ENCODE results near the gene AMBP.

The AMBP gene

GRCh38 chr9:114025760-114026159 is 52.3 kb downstream of the AMBP start:
- Histone ChIP-seq H3K4me3 (ENCODE audit: low read length) (no peak overlapping the region), H3K36me3 (ENCODE audit: control insufficient read depth, insufficient read depth, low read length) (no peaks in the 10 kb centered on the region), H3K27me3 (ENCODE audit: control insufficient read depth, insufficient read depth, low read length) (no peaks in the 10 kb centered on the region)

GRCh38 chr9:114025196-114025753 is 52.8 kb downstream of the AMBP start:
- no peak overlapping the region for H3K27ac ChIP-seq (ENCODE audit: low read depth, low read length)
- no peak overlapping the region for H3K4me3 ChIP-seq (ENCODE audit: low read length)
- H3K27me3 ChIP-seq (ENCODE audit: control insufficient read depth, insufficient read depth, low read length), result no peaks in the 10 kb centered on the region
- no peaks in the 10 kb centered on the region for H3K4me1 ChIP-seq (ENCODE audit: control insufficient read depth, insufficient read depth, low read length)
- H3K36me3 ChIP-seq (ENCODE audit: control insufficient read depth, insufficient read depth, low read length), result no peaks in the 10 kb centered on the region
- H3K9ac ChIP-seq (ENCODE audit: low read length), result no peak overlapping the region

More at GRCh38 chr9:114025760-114026159, 52.3 kb downstream of the AMBP start:
- Histone ChIP-seq H3K27ac (ENCODE audit: low read depth, low read length) (no peak overlapping the region), H3K4me1 (ENCODE audit: control insufficient read depth, insufficient read depth, low read length) (no peaks in the 10 kb centered on the region), H3K9ac (ENCODE audit: low read length) (no peak overlapping the region)

GRCh38 chr9:114023961-114024360 is 54.1 kb downstream of the AMBP start:
- H3K36me3 ChIP-seq (ENCODE audit: control insufficient read depth, insufficient read depth, low read length), result no peaks in the 10 kb centered on the region

GRCh38 chr9:114021578-114021977 is 56.5 kb downstream of the AMBP start:
- Histone ChIP-seq H3K36me3 (ENCODE audit: control insufficient read depth, insufficient read depth, low read length) (peaks cover 5% of the 10 kb centered on the region), H3K4me3 (ENCODE audit: low read length) (no peak overlapping the region), H3K27me3 (ENCODE audit: control insufficient read depth, insufficient read depth, low read length) (no peaks in the 10 kb centered on the region)

More at GRCh38 chr9:114023961-114024360, 54.1 kb downstream of the AMBP start:
- no peaks in the 10 kb centered on the region for H3K27me3 ChIP-seq (ENCODE audit: control insufficient read depth, insufficient read depth, low read length)
- no peaks in the 10 kb centered on the region for H3K4me1 ChIP-seq (ENCODE audit: control insufficient read depth, insufficient read depth, low read length)
- H3K4me3 ChIP-seq (ENCODE audit: low read length), result no peak overlapping the region
- H3K27ac ChIP-seq (ENCODE audit: low read depth, low read length), result no peak overlapping the region
- H3K9ac ChIP-seq (ENCODE audit: low read length), result no peak overlapping the region

GRCh38 chr9:114017741-114018715 is 60.1 kb downstream of the AMBP start:
- no peak overlapping the region for H3K9ac ChIP-seq (ENCODE audit: low read length)
- no peak overlapping the region for H3K27ac ChIP-seq (ENCODE audit: low read depth, low read length)
- H3K27me3 ChIP-seq (ENCODE audit: control insufficient read depth, insufficient read depth, low read length), result no peaks in the 10 kb centered on the region
- no peak overlapping the region for H3K4me3 ChIP-seq (ENCODE audit: low read length)
- H3K36me3 ChIP-seq (ENCODE audit: control insufficient read depth, insufficient read depth, low read length), result peaks cover 5% of the 10 kb centered on the region
- no peaks in the 10 kb centered on the region for H3K4me1 ChIP-seq (ENCODE audit: control insufficient read depth, insufficient read depth, low read length)

More at GRCh38 chr9:114021578-114021977, 56.5 kb downstream of the AMBP start:
- H3K4me1 ChIP-seq (ENCODE audit: control insufficient read depth, insufficient read depth, low read length), result no peaks in the 10 kb centered on the region
- no peak overlapping the region for H3K27ac ChIP-seq (ENCODE audit: low read depth, low read length)
- no peak overlapping the region for H3K9ac ChIP-seq (ENCODE audit: low read length)

GRCh38 chr9:114016629-114017423 is 61.3 kb downstream of the AMBP start:
- Histone ChIP-seq H3K36me3 (ENCODE audit: control insufficient read depth, insufficient read depth, low read length) (peaks cover 5% of the 10 kb centered on the region), H3K27ac (ENCODE audit: low read depth, low read length) (no peak overlapping the region), H3K27me3 (ENCODE audit: control insufficient read depth, insufficient read depth, low read length) (no peaks in the 10 kb centered on the region), H3K4me1 (ENCODE audit: control insufficient read depth, insufficient read depth, low read length) (no peaks in the 10 kb centered on the region), H3K4me3 (ENCODE audit: low read length) (no peak overlapping the region), H3K9ac (ENCODE audit: low read length) (no peak overlapping the region)

- no peaks in the 10 kb centered on the region for H3K4me1 ChIP-seq (ENCODE audit: control insufficient read depth, insufficient read depth, low read length)
- H3K27me3 ChIP-seq (ENCODE audit: control insufficient read depth, insufficient read depth, low read length), result no peaks in the 10 kb centered on the region
- H3K36me3 ChIP-seq (ENCODE audit: control insufficient read depth, insufficient read depth, low read length), result peaks cover 5% of the 10 kb centered on the region
- H3K9ac ChIP-seq (ENCODE audit: low read length), result no peak overlapping the region
- no peak overlapping the region for H3K27ac ChIP-seq (ENCODE audit: low read depth, low read length)
- no peak overlapping the region for H3K4me3 ChIP-seq (ENCODE audit: low read length)
These were observed 62.0 kb downstream of the AMBP start for GRCh38 chr9:114016101-114016500.

- Histone ChIP-seq H3K27ac (ENCODE audit: low read depth, low read length) (no peak overlapping the region), H3K36me3 (ENCODE audit: control insufficient read depth, insufficient read depth, low read length) (peaks cover 5% of the 10 kb centered on the region), H3K4me1 (ENCODE audit: control insufficient read depth, insufficient read depth, low read length) (no peaks in the 10 kb centered on the region), H3K27me3 (ENCODE audit: control insufficient read depth, insufficient read depth, low read length) (no peaks in the 10 kb centered on the region), H3K4me3 (ENCODE audit: low read length) (no peak overlapping the region), H3K9ac (ENCODE audit: low read length) (no peak overlapping the region)
These were observed 62.5 kb downstream of the AMBP start for GRCh38 chr9:114015607-114016006.

GRCh38 chr9:114014044-114014443 is 64.1 kb downstream of the AMBP start:
- H3K27ac ChIP-seq (ENCODE audit: low read depth, low read length), result no peak overlapping the region
- H3K9ac ChIP-seq (ENCODE audit: low read length), result no peak overlapping the region
- no peaks in the 10 kb centered on the region for H3K27me3 ChIP-seq (ENCODE audit: control insufficient read depth, insufficient read depth, low read length)
- H3K36me3 ChIP-seq (ENCODE audit: control insufficient read depth, insufficient read depth, low read length), result peaks cover 5% of the 10 kb centered on the region
- no peaks in the 10 kb centered on the region for H3K4me1 ChIP-seq (ENCODE audit: control insufficient read depth, insufficient read depth, low read length)
- H3K4me3 ChIP-seq (ENCODE audit: low read length), result no peak overlapping the region

GRCh38 chr9:114012126-114012525 is 66.0 kb downstream of the AMBP start:
- no peak overlapping the region for H3K27ac ChIP-seq (ENCODE audit: low read depth, low read length)
- H3K27me3 ChIP-seq (ENCODE audit: control insufficient read depth, insufficient read depth, low read length), result no peaks in the 10 kb centered on the region
- peaks cover under 1% of the 10 kb centered on the region for H3K36me3 ChIP-seq (ENCODE audit: control insufficient read depth, insufficient read depth, low read length)
- no peak overlapping the region for H3K9ac ChIP-seq (ENCODE audit: low read length)
- no peak overlapping the region for H3K4me3 ChIP-seq (ENCODE audit: low read length)
- no peaks in the 10 kb centered on the region for H3K4me1 ChIP-seq (ENCODE audit: control insufficient read depth, insufficient read depth, low read length)

- H3K27ac ChIP-seq (ENCODE audit: low read depth, low read length), result no peak overlapping the region
- H3K27me3 ChIP-seq (ENCODE audit: control insufficient read depth, insufficient read depth, low read length), result no peaks in the 10 kb centered on the region
- H3K36me3 ChIP-seq (ENCODE audit: control insufficient read depth, insufficient read depth, low read length), result no peaks in the 10 kb centered on the region
- H3K4me1 ChIP-seq (ENCODE audit: control insufficient read depth, insufficient read depth, low read length), result no peaks in the 10 kb centered on the region
- no peak overlapping the region for H3K4me3 ChIP-seq (ENCODE audit: low read length)
- H3K9ac ChIP-seq (ENCODE audit: low read length), result no peak overlapping the region
These were observed 66.8 kb downstream of the AMBP start for GRCh38 chr9:114011313-114011712.

Measured in rectal smooth muscle tissue (tissue), 1 donor.